Mammary epithelial cell (primary cell): ENCODE results near the gene GDPD3.

Experiments
- CTCF ChIP-seq, 2 donors: IDR thresholded peaks in 1 of 2; conservative IDR thresholded peaks in 1 of 2; 2 replicates each; pipeline ENCODE4 v1.5.1; 2011 to 2012; ENCODE audit warnings: inconsistent platforms in 2 of 2, low read length in 2 of 2, mild to moderate bottlenecking in 2 of 2, control low read depth in 1 of 2, low read depth in 1 of 2; ENCODE audit not compliant: insufficient read depth in 1 of 2; ENCODE audit errors: extremely low read depth in 1 of 2
- EZH2 ChIP-seq: IDR thresholded peaks from 2 replicates; pipeline ENCODE4 v1.6.1; 2012; ENCODE audit warnings: low read length, inconsistent platforms, borderline replicate concordance

DNA sequence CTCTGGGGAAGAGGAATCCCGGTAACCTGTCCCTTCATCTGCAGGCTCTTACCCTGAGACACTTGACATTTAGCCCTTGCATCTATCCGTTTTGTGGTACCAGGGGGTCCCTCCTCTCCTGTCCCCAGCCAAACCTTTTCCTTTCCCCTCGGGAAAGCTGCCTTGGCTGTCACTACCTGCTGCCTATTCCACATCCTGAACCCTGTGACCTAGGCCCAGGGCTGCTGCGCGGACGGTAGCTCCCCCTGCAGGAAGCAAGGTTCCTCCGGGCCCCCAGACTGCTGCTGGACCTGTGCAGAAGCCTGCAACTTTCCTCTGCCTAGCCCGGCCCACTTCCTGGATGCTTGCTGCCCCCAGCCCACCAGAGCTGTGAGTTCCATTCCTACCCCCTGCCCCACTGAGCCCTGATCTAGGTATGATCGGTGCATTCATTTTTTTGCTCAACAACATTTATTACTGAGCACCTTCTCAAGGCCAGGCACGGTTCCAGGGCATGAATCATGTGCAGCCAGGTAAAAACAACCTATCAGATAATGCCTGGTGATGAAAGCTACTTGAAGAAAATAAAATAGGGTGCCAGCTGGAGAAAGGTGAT lies 58.3 kb downstream of the GDPD3 start:
- TF ChIP-seq CTCF (conservative IDR thresholded peaks at IDR 0.05 in 1 of 2, IDR thresholded peaks at IDR 0.05 in 1 of 2; ENCODE audit: extremely low read depth in 1 of 2, insufficient read depth in 1 of 2, low read depth in 1 of 2, low read length in 2 of 2) (peak; percentile 37 to 45), EZH2 (no peak)
